B cell (primary cell): ENCODE measurements around the gene DDAH2. TPM values are rescaled to one million over a fixed set of nuclear protein-coding genes. Genes with fewer than 3 reads are reported as not detected.

Experiments
- ATAC-seq: fragments of 200-7000 bp; cut with Tn5 transposase; one replicate; pipeline ENCODE4 v1.10.0; 2021; ENCODE audit warnings: low read depth, mild to moderate bottlenecking, moderate number of reproducible peaks, moderate library complexity
- CTCF ChIA-PET: fragments of 350-600 bp; sonication (Branson Sonifier 250); formaldehyde crosslinking; loops from one replicate; lab custom pipeline; 2021; ENCODE audit warnings: antibody characterized with exemption, inconsistent platforms; lab: Charles Lee
- POLR2A ChIA-PET: fragments of 350-600 bp; sonication (Branson Sonifier 250); formaldehyde crosslinking; loops from one replicate; lab custom pipeline; 2021; ENCODE audit warnings: antibody characterized with exemption; lab: Charles Lee
- DNase-seq: peaks from one replicate; pipeline ENCODE4 v3.0.0; 2013
- H2AFZ ChIP-seq: 2 replicates; pipeline ENCODE4 v1.6.1; 2012; ENCODE audit warnings: mild to moderate bottlenecking, low read depth, low read length; ENCODE audit not compliant: insufficient read depth, poor library complexity, severe bottlenecking
- H3K27ac ChIP-seq, 2 donors: 1 replicate in 1 of 2; 2 replicates in 1 of 2; pipeline ENCODE4 v1.5.1; 2012 to 2013; ENCODE audit warnings: low read length in 2 of 2, mild to moderate bottlenecking in 2 of 2, moderate library complexity in 1 of 2
- H3K27me3 ChIP-seq, 4 experiments: fragments of 200-600 bp in 1 of 4; sonication (generic) in 1 of 4; replicated peaks in 1 of 4; 1 replicate in 2 of 4; 2 replicates in 2 of 4; pipeline versions ENCODE4 v1.6.1 to v1.7.0; 2013 to 2016; ENCODE audit warnings: low read length in 3 of 4, mild to moderate bottlenecking in 2 of 4, mixed read lengths in 1 of 4, moderate library complexity in 1 of 4; ENCODE audit not compliant: insufficient read depth in 4 of 4, control insufficient read depth in 3 of 4; ENCODE audit errors: control extremely low read depth in 1 of 4
- H3K36me3 ChIP-seq, 2 experiments: replicated peaks in 1 of 2; 1 replicate in 1 of 2; 2 replicates in 1 of 2; pipeline versions ENCODE4 v1.6.1 to v1.7.1; 2013; ENCODE audit warnings: low read length in 1 of 2; ENCODE audit not compliant: insufficient read depth in 2 of 2, control insufficient read depth in 1 of 2; ENCODE audit errors: control extremely low read depth in 1 of 2, extremely low read depth in 1 of 2
- H3K4me1 ChIP-seq, 2 donors: fragments of 200-600 bp in 1 of 2; sonication (generic) in 1 of 2; 1 replicate in 1 of 2; 2 replicates in 1 of 2; pipeline versions ENCODE4 v1.5.1 to v1.6.1; 2013 to 2017; ENCODE audit warnings: low read length in 2 of 2; ENCODE audit not compliant: control insufficient read depth in 2 of 2, insufficient read depth in 2 of 2
- H3K4me2 ChIP-seq: replicated peaks from 2 replicates; pipeline ENCODE3; 2012; ENCODE audit warnings: mild to moderate bottlenecking, low read depth, low read length; ENCODE audit not compliant: poor library complexity, severe bottlenecking
- H3K4me3 ChIP-seq, 5 experiments: fragments of 200-600 bp in 1 of 5; sonication (generic) in 1 of 5; 1 replicate in 3 of 5; 2 replicates in 2 of 5; pipeline versions ENCODE4 v1.5.1 to v1.7.0; 2011 to 2016; ENCODE audit warnings: low read length in 4 of 5, mild to moderate bottlenecking in 4 of 5, low read depth in 2 of 5, control low read depth in 1 of 5, moderate library complexity in 1 of 5; ENCODE audit not compliant: insufficient read depth in 1 of 5; ENCODE audit errors: control extremely low read depth in 1 of 5, extremely low read depth in 1 of 5
- H3K79me2 ChIP-seq: fragments of 200-600 bp; sonication (generic); one replicate; pipeline ENCODE4 v1.6.0; 2016; ENCODE audit warnings: low read length; ENCODE audit not compliant: control insufficient read depth, insufficient read depth
- H3K9ac ChIP-seq: fragments of 200-600 bp; sonication (generic); 2 replicates; pipeline ENCODE4 v1.6.1; 2017; ENCODE audit warnings: mild to moderate bottlenecking, low read length, moderate library complexity
- H3K9me3 ChIP-seq, 3 donors: one replicate each; pipeline versions ENCODE4 v1.6.1 to v1.7.1; 2013; ENCODE audit warnings: low read length in 2 of 3; ENCODE audit not compliant: control insufficient read depth in 2 of 3, insufficient read depth in 1 of 3; ENCODE audit errors: control extremely low read depth in 1 of 3
- H4K20me1 ChIP-seq: 2 replicates; pipeline ENCODE4 v1.6.0; 2012; ENCODE audit warnings: mild to moderate bottlenecking, low read length; ENCODE audit not compliant: insufficient read depth, control insufficient read depth, poor library complexity, severe bottlenecking
- H3K27ac Mint-ChIP-seq: one replicate; pipeline ENCODE4 v1.8.0; 2021; ENCODE audit warnings: mixed read lengths
- H3K27me3 Mint-ChIP-seq: one replicate; pipeline ENCODE4 v1.8.0; 2021; ENCODE audit warnings: mixed read lengths
- H3K4me1 Mint-ChIP-seq: one replicate; pipeline ENCODE4 v1.8.0; 2021; ENCODE audit warnings: mixed read lengths
- H3K4me3 Mint-ChIP-seq: one replicate; pipeline ENCODE4 v1.8.0; 2021; ENCODE audit warnings: mixed read lengths
- H3K9me3 Mint-ChIP-seq: one replicate; pipeline ENCODE4 v1.8.0; 2022; ENCODE audit warnings: mixed read lengths; ENCODE audit not compliant: insufficient read depth
- CTCF ChIP-seq: fragments of 200-600 bp; IDR thresholded peaks from one replicate; pipeline ENCODE4 v1.8.0; 2022; ENCODE audit warnings: antibody characterized with exemption, mild to moderate bottlenecking
- EZH2 ChIP-seq: IDR thresholded peaks from 2 replicates; pipeline ENCODE4 v1.6.1; 2012; ENCODE audit warnings: borderline replicate concordance, low read depth, mild to moderate bottlenecking, moderate library complexity, low read length; ENCODE audit not compliant: insufficient read depth, poor library complexity, severe bottlenecking
- WGBS: methylation state at CpG from one replicate; pipeline ENCODE4 v1.1.5; 2013; ENCODE audit warnings: missing lambda C conversion rate; ENCODE audit not compliant: insufficient coverage; 5-methylcytosine and 5-hydroxymethylcytosine counted together
- intact Hi-C: fragments of 100-400 bp; cut with micrococcal nuclease; formaldehyde crosslinking; loops from one replicate; pipeline ENCODE4 v1.10.0; 2022
- polyA plus RNA-seq: library from polyadenylated mRNA; depleted of rRNA; stranded (reverse); fragments of >200 nt; gene quantifications from 2 replicates; pipeline ENCODE4 v1.2.3, GENCODE V29; 2012
- total RNA-seq, 2 donors: library from RNA; stranded (reverse); fragments of 120-200 nt in 1 of 2; gene quantifications; 1 replicate in 1 of 2; 2 replicates in 1 of 2; pipeline versions ENCODE4 v1.2.3 to v1.2.4, GENCODE V29; 2013 to 2022

The DDAH2 gene
- total and polyA plus RNA-seq, 2 donors (not counting 1 experiment from before 2014, with no cell fraction given), result 59.2 to 87.2 TPM

DNA sequence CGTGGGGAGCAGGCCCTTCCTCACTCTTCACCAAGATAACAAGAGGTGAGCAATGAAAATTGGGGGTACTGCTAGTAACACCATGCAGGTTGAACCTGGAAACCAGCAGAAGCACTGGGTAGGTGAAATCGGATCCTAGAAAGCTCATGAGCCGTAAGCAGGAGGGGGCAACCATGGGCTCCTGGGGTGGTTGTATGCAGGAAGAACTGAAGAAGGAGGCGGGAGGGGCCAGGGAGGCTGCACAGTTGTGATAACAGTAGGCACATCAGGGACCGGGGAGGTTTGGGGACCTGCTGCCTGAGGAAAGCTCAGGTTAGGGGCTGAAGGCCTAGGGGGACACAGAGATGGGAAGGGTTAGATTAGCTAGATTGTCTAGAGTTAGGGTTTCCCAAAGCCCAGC, 42.6 kb downstream of the DDAH2 start:
- Histone ChIP-seq H3K9ac (no peak overlapping the region), H3K27me3 (no peaks in the 10 kb centered on the region), H3K79me2 (no peaks in the 10 kb centered on the region), H3K4me2 (no peak overlapping the region), H4K20me1 (no peaks in the 10 kb centered on the region), H3K9me3 (no peaks in the 10 kb centered on the region), H3K27ac (no peak overlapping the region), H3K4me1 (peaks cover 17 to 34% of the 10 kb centered on the region in 2 donors), H3K36me3 (peaks cover 0 to 57% of the 10 kb centered on the region in 2 experiments), H2AFZ (no peak overlapping the region), H3K4me3 (no peak overlapping the region)
- POLR2A ChIA-PET, result no interaction called here
- CTCF ChIA-PET, result interaction anchor here (1.3 to 1.4 kb wide), 2 partner anchors 135 to 144 kb away, joined by 4 to 6 read pairs; no protein-coding TSS in a partner anchor
- intact Hi-C loops, result no loop called here
- Mint-ChIP-seq H3K4me3 (no peak overlapping the region), H3K27me3 (no peaks in the 10 kb centered on the region), H3K27ac (no peak overlapping the region), H3K4me1 (peaks cover 28% of the 10 kb centered on the region), H3K9me3 (no peaks in the 10 kb centered on the region)
- ATAC-seq (no peak), DNase-seq (no peak)
- TF ChIP-seq EZH2, result no peak
- no peak for TF ChIP-seq CTCF
- WGBS, result 92% methylated on average over 4 of the region's 5 CpGs

DNA sequence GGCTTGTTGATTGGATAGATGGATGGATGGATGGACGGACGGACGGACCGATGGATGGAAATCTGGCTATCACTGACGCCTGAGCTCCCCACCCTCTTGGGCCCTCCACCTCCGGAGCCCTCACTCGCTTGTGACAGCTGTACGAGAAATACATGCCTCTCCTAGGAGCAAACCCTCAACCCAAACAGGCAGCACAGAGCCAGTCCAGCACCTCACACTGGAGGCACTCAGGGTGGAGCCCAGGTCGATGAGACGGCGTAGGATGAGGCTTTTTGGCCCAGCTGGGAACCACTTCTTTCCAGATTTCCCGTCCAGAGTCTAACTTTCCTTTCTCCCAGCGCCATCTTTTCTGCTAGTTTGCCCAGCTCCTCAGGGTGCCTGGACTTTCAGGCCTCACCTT, 45.5 kb downstream of the DDAH2 start:
- CTCF ChIA-PET, result interaction anchor here (0.6 to 1.8 kb wide), 4 partner anchors 40 to 146 kb away, joined by 3 to 9 read pairs (median 4); partner anchors contain the start of gene MPIG6B
- no peak overlapping the region for H3K4me3 Mint-ChIP-seq

More for the DNA sequence above, 45.5 kb downstream of the DDAH2 start:
- Mint-ChIP-seq H3K9me3 (no peaks in the 10 kb centered on the region), H3K27me3 (no peaks in the 10 kb centered on the region), H3K27ac (peak overlapping the region; percentile 59), H3K4me1 (peaks cover 25% of the 10 kb centered on the region)
- no peaks in the 10 kb centered on the region for H3K79me2 ChIP-seq
- no peak for TF ChIP-seq CTCF
- no peak for TF ChIP-seq EZH2
- DNase-seq (no peak), ATAC-seq (no peak)
- H4K20me1 ChIP-seq, result no peaks in the 10 kb centered on the region
- H3K9me3 ChIP-seq, result no peaks in the 10 kb centered on the region
- intact Hi-C loops, result no loop called here
- 99% methylated on average over 8 of the region's 13 CpGs for WGBS
- no peak overlapping the region for H3K4me2 ChIP-seq
- H2AFZ ChIP-seq, result no peak overlapping the region
- peaks cover 0 to 31% of the 10 kb centered on the region in 2 experiments for H3K36me3 ChIP-seq
- H3K4me3 ChIP-seq, result no peak overlapping the region
- H3K27me3 ChIP-seq, result no peaks in the 10 kb centered on the region
- no peak overlapping the region for H3K27ac ChIP-seq
- no peak overlapping the region for H3K9ac ChIP-seq
- POLR2A ChIA-PET, result interaction anchor here (1.0 kb wide), 1 partner anchor 22 kb away, joined by 3 read pairs; no protein-coding TSS in a partner anchor
- peaks cover 13 to 31% of the 10 kb centered on the region in 2 donors for H3K4me1 ChIP-seq
